Endothelial cell of umbilical vein (primary cell): Measurements from ENCODE around the gene MAPT. TPM values are rescaled to one million over a fixed set of nuclear protein-coding genes. Genes with fewer than 3 reads are reported as not detected.

Experiments used
- BruUV-seq: library from RNA; stranded (reverse); fragments of 400-500 nt; replicated peaks from 2 replicates; lab custom pipeline; 2021; lab: Mats Ljungman, UMichigan
- CTCF ChIA-PET: fragments of 300-600, 350-600 bp; sonication (Branson Sonifier 250); formaldehyde crosslinking; loops from one replicate; lab custom pipeline; 2021; ENCODE audit warnings: antibody characterized with exemption, inconsistent platforms; lab: Charles Lee
- POLR2A ChIA-PET: fragments of 300-600, 350-600 bp; sonication (Branson Sonifier 250); formaldehyde crosslinking; loops from one replicate; lab custom pipeline; 2021; ENCODE audit warnings: antibody characterized with exemption, inconsistent platforms; lab: Charles Lee
- DNase-seq: peaks from one replicate; pipeline ENCODE4 v3.0.0-alpha.2; 2011; ENCODE audit warnings: low read depth, low spot score
- FAIRE-seq: peaks from 2 replicates; lab custom pipeline; 2011; peaks lifted over from hg19 to GRCh38; lab: Jason Lieb, UNC
- H2AFZ ChIP-seq: 2 replicates; pipeline ENCODE4 v1.6.0; 2012; ENCODE audit warnings: low read depth, low read length, control low read depth, inconsistent platforms
- H3K27ac ChIP-seq: 2 replicates; pipeline ENCODE4 v1.5.1; 2011; ENCODE audit warnings: low read depth, mild to moderate bottlenecking, control low read depth, low read length, moderate library complexity; ENCODE audit not compliant: insufficient read depth
- H3K27me3 ChIP-seq, 2 experiments: 2 replicates each; pipeline versions ENCODE4 v1.6.0 to v1.6.1; 2011; ENCODE audit warnings: low read length in 2 of 2, mixed read lengths in 1 of 2; ENCODE audit not compliant: control insufficient read depth in 2 of 2, insufficient read depth in 2 of 2
- H3K36me3 ChIP-seq, 2 experiments: 2 replicates in 1 of 2; 3 replicates in 1 of 2; pipeline ENCODE4 v1.5.1; 2011; ENCODE audit warnings: low read length in 2 of 2, mild to moderate bottlenecking in 1 of 2, moderate library complexity in 1 of 2; ENCODE audit not compliant: control insufficient read depth in 2 of 2, insufficient read depth in 2 of 2; ENCODE audit errors: extremely low read depth in 1 of 2
- H3K4me1 ChIP-seq: 3 replicates; pipeline ENCODE4 v1.5.1; 2011; ENCODE audit warnings: mild to moderate bottlenecking, low read length; ENCODE audit not compliant: control insufficient read depth, insufficient read depth; ENCODE audit errors: extremely low read depth
- H3K4me2 ChIP-seq: 2 replicates; pipeline ENCODE4 v1.6.1; 2011; ENCODE audit warnings: low read length, control low read depth, mixed read lengths; ENCODE audit not compliant: insufficient read depth
- H3K4me3 ChIP-seq, 3 experiments: fragments of 200-600 bp in 1 of 3; sonication (generic), shearing (Covaris generic) in 1 of 3; replicated peaks in 1 of 3; 2 replicates each; pipeline ENCODE4 v1.5.1; 2011 to 2016; ENCODE audit warnings: control low read depth in 3 of 3, low read length in 3 of 3, mild to moderate bottlenecking in 2 of 3, inconsistent platforms in 1 of 3, low read depth in 1 of 3, moderate library complexity in 1 of 3; ENCODE audit not compliant: insufficient read depth in 1 of 3
- H3K79me2 ChIP-seq: 2 replicates; pipeline ENCODE4 v1.6.0; 2012; ENCODE audit warnings: low read length, inconsistent platforms; ENCODE audit not compliant: control insufficient read depth, insufficient read depth
- H3K9ac ChIP-seq: replicated peaks from 2 replicates; pipeline ENCODE3; 2011; ENCODE audit warnings: low read length, control low read depth; ENCODE audit not compliant: insufficient read depth; ENCODE audit errors: extremely low read depth
- H3K9me1 ChIP-seq: replicated peaks from 3 replicates; pipeline ENCODE4 v1.6.0; 2011; ENCODE audit warnings: mild to moderate bottlenecking, low read length; ENCODE audit not compliant: control insufficient read depth, insufficient read depth; ENCODE audit errors: extremely low read depth
- H3K9me3 ChIP-seq: replicated peaks from 2 replicates; pipeline ENCODE4 v1.5.1; 2012; ENCODE audit warnings: low read length, inconsistent platforms; ENCODE audit not compliant: control insufficient read depth, insufficient read depth
- H4K20me1 ChIP-seq: replicated peaks from 2 replicates; pipeline ENCODE3; 2011; ENCODE audit warnings: mild to moderate bottlenecking, low read length; ENCODE audit not compliant: control insufficient read depth, insufficient read depth; ENCODE audit errors: extremely low read depth
- CTCF ChIP-seq, 2 donors: IDR thresholded peaks; 1 replicate in 1 of 2; 2 replicates in 1 of 2; pipeline ENCODE4 v1.5.1; 2011; ENCODE audit warnings: low read length in 2 of 2, mild to moderate bottlenecking in 2 of 2, moderate library complexity in 2 of 2, control low read depth in 1 of 2, inconsistent platforms in 1 of 2, low read depth in 1 of 2; ENCODE audit not compliant: insufficient read depth in 1 of 2; ENCODE audit errors: extremely low read depth in 1 of 2
- EZH2 ChIP-seq: IDR thresholded peaks from 2 replicates; pipeline ENCODE4 v1.6.1; 2012; ENCODE audit warnings: borderline replicate concordance, low read depth, mild to moderate bottlenecking, moderate library complexity, low read length, inconsistent platforms; ENCODE audit not compliant: severe bottlenecking
- FOS ChIP-seq: IDR thresholded peaks from 2 replicates; pipeline ENCODE4 v1.6.1; 2011; ENCODE audit warnings: mild to moderate bottlenecking, low read length, moderate library complexity, borderline replicate concordance; ENCODE audit not compliant: insufficient read depth
- GATA2 ChIP-seq: IDR thresholded peaks from 2 replicates; pipeline ENCODE4 v1.7.0; 2011; ENCODE audit warnings: low read depth, mild to moderate bottlenecking, moderate library complexity, mixed read lengths, low read length; ENCODE audit not compliant: insufficient read length, insufficient read depth
- JUN ChIP-seq: IDR thresholded peaks from 2 replicates; pipeline ENCODE4 v1.6.1; 2011; ENCODE audit warnings: borderline replicate concordance, low read depth; ENCODE audit not compliant: insufficient read length, insufficient read depth
- MAX ChIP-seq: IDR thresholded peaks from 2 replicates; pipeline ENCODE4 v1.6.1; 2011; ENCODE audit not compliant: insufficient read depth, insufficient read length
- MYC ChIP-seq: IDR thresholded peaks from one replicate; pipeline ENCODE4 v1.6.1; 2011; ENCODE audit warnings: mild to moderate bottlenecking, low read depth, low read length
- POLR2A ChIP-seq: IDR thresholded peaks from 2 replicates; pipeline ENCODE4 v1.6.1; 2012; ENCODE audit warnings: low read depth, mild to moderate bottlenecking, control low read depth, low read length
- POLR2AphosphoS5 ChIP-seq: IDR thresholded peaks from 2 replicates; pipeline ENCODE4 v1.6.1; 2012; ENCODE audit warnings: low read depth, mild to moderate bottlenecking, control low read depth, low read length, moderate library complexity; ENCODE audit not compliant: insufficient read depth
- dilution Hi-C: fragments of 300-500 bp; cut with MboI; formaldehyde crosslinking; loops from one replicate; pipeline ENCODE4 v1.15.0; 2019; ENCODE audit warnings: low sequenced_read_pairs; ENCODE audit not compliant: extremely low pct_ligation_motif_present
- intact Hi-C: fragments of 100-400 bp; cut with micrococcal nuclease; formaldehyde crosslinking; loops from one replicate; pipeline ENCODE4 v1.10.0; 2022
- polyA plus RNA-seq, 4 experiments: library from polyadenylated mRNA; depleted of rRNA in 3 of 4; stranded (reverse) in 3 of 4; unstranded in 1 of 4; fragments of >200 nt; gene quantifications; 2 replicates each; pipeline versions ENCODE4 v1.2.1 to v1.2.3, GENCODE V29; 2011 to 2012; ENCODE audit warnings: missing spikeins in 1 of 4
- total RNA-seq: library from RNA; stranded (reverse); gene quantifications from 2 replicates; pipeline ENCODE4 v1.2.3, GENCODE V29; 2021

The MAPT gene
- total and polyA plus RNA-seq, 2 donors (not counting 3 experiments of a cell fraction or from before 2014, with no cell fraction given) = 0.04 to 0.51 TPM

GRCh38 chr17:46042925-46043324, 148.6 kb downstream of the MAPT start:
- Histone ChIP-seq H3K36me3 (peaks cover 9 to 24% of the 10 kb centered on the region in 2 experiments), H3K27ac (no peak overlapping the region), H3K9me1 (no peaks in the 10 kb centered on the region), H3K9me3 (no peaks in the 10 kb centered on the region), H3K4me2 (no peak overlapping the region), H4K20me1 (no peaks in the 10 kb centered on the region), H3K9ac (no peak overlapping the region), H3K4me3 (no peak overlapping the region), H3K27me3 (no peaks in the 10 kb centered on the region), H3K4me1 (peaks cover 9% of the 10 kb centered on the region), H3K79me2 (peaks cover 2% of the 10 kb centered on the region), H2AFZ (no peak overlapping the region)
- ChIA-PET POLR2A (interaction anchor here (0.6 kb wide), 1 partner anchor 76 kb away, joined by 3 read pairs; no protein-coding TSS in a partner anchor), CTCF (interaction anchor here (0.9 to 6.5 kb wide), 3 partner anchors 150 to 170 kb away, joined by 3 to 33 read pairs (median 12); partner anchors contain the start of gene KANSL1)
- TF ChIP-seq MAX = no peak
- TF ChIP-seq EZH2 = no peak
- no peak for TF ChIP-seq MYC
- no peak for TF ChIP-seq POLR2AphosphoS5
- no peak for TF ChIP-seq FOS
- no peak for TF ChIP-seq CTCF (IDR thresholded peaks at IDR 0.05; ENCODE audit: extremely low read depth in 1 of 2, insufficient read depth in 1 of 2, low read depth in 1 of 2, low read length in 2 of 2)
- no peak for TF ChIP-seq GATA2
- no peak for TF ChIP-seq POLR2A
- TF ChIP-seq JUN = no peak
- dilution Hi-C loops = no loop called here
- intact Hi-C loops = no loop called here
- no TSS peak for BruUV-seq
- no peak for FAIRE-seq
- no peak for DNase-seq
